ENCODE results near the gene KIAA0319L. TPM values are rescaled to one million over a fixed set of nuclear protein-coding genes. Genes with fewer than 3 reads are reported as not detected.

Gene KIAA0319L
- polyA plus RNA-seq, 1 donor (not counting 4 experiments of a cell fraction or from before 2014, with no cell fraction given): 23.8 TPM

DNA sequence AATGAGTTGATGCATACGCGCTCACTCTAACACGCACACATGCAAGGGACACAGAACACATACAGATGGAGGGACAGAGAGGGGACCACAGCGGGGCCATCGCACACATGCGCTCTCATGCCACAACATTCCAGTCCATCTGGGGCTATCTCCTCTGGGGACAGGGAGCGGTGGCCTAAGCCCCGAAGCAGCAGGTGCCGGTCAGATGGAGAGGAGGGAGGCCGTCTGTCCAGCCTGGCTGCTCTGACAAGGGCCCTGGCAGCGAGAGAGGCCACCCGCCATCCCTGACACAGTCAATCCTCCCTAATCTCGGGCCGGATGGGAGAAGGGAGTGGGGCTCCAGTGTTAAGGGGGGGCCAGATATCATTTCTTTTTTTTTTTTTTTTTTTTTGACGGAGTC lies 123.5 kb downstream of the KIAA0319L start:
- no peaks in the 10 kb centered on the region for H3K27me3 ChIP-seq (ENCODE audit: control insufficient read depth, extremely low read depth, insufficient read depth, low read length)
- no peak for TF ChIP-seq EZH2 (IDR thresholded peaks at IDR 0.05; ENCODE audit: low read length)
- TF ChIP-seq, protein P1, sequence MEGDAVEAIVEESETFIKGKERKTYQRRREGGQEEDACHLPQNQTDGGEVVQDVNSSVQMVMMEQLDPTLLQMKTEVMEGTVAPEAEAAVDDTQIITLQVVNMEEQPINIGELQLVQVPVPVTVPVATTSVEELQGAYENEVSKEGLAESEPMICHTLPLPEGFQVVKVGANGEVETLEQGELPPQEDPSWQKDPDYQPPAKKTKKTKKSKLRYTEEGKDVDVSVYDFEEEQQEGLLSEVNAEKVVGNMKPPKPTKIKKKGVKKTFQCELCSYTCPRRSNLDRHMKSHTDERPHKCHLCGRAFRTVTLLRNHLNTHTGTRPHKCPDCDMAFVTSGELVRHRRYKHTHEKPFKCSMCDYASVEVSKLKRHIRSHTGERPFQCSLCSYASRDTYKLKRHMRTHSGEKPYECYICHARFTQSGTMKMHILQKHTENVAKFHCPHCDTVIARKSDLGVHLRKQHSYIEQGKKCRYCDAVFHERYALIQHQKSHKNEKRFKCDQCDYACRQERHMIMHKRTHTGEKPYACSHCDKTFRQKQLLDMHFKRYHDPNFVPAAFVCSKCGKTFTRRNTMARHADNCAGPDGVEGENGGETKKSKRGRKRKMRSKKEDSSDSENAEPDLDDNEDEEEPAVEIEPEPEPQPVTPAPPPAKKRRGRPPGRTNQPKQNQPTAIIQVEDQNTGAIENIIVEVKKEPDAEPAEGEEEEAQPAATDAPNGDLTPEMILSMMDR (optimal IDR thresholded peaks at IDR 0.05 in 1 of 3, IDR thresholded peaks at IDR 0.05 in 1 of 3, conservative IDR thresholded peaks at IDR 0.05 in 1 of 3; ENCODE audit: extremely low read depth in 1 of 3, insufficient read depth in 2 of 3, low read length in 3 of 3): no peak
- H3K4me1 ChIP-seq (ENCODE audit: control insufficient read depth, extremely low read depth, insufficient read depth, low read length): no peaks in the 10 kb centered on the region
- H3K9ac ChIP-seq (ENCODE audit: control insufficient read depth, extremely low read depth, insufficient read depth, low read length): no peak overlapping the region
- peaks cover 7 to 9% of the 10 kb centered on the region in 2 experiments for H3K36me3 ChIP-seq (ENCODE audit: control insufficient read depth in 2 of 2, extremely low read depth in 1 of 2, insufficient read depth in 2 of 2, low read length in 2 of 2)
- no peaks in the 10 kb centered on the region for H3K79me2 ChIP-seq (ENCODE audit: control insufficient read depth, insufficient read depth, low read length)
- dilution Hi-C loops (cut with MboI; ENCODE audit: extremely low pct_ligation_motif_present, low sequenced_read_pairs): no loop called here
- H3K4me3 ChIP-seq (ENCODE audit: control insufficient read depth in 2 of 3, extremely low read depth in 1 of 3, insufficient read depth in 2 of 3, low read depth in 1 of 3, low read length in 3 of 3): no peak overlapping the region
- no peak overlapping the region for H3K4me2 ChIP-seq (ENCODE audit: control insufficient read depth, extremely low read depth, insufficient read depth, low read depth, low read length)
- no peak for FAIRE-seq
- no peaks in the 10 kb centered on the region for H4K20me1 ChIP-seq (ENCODE audit: control insufficient read depth, extremely low read depth, insufficient read depth, low read length)
- no peak overlapping the region for H2AFZ ChIP-seq (ENCODE audit: control insufficient read depth, low read length)
- H3K9me3 ChIP-seq (ENCODE audit: control insufficient read depth, low read depth, low read length): no peaks in the 10 kb centered on the region
- H3K27ac ChIP-seq (ENCODE audit: control insufficient read depth, insufficient read depth, low read length): no peak overlapping the region
- no peak for DNase-seq (ENCODE audit: low read depth, low spot score)
- H3K9me1 ChIP-seq (ENCODE audit: control insufficient read depth, extremely low read depth, insufficient read depth, low read length): no peaks in the 10 kb centered on the region

- Histone ChIP-seq H3K9ac (ENCODE audit: control insufficient read depth, extremely low read depth, insufficient read depth, low read length) (no peak overlapping the region), H3K4me1 (ENCODE audit: control insufficient read depth, extremely low read depth, insufficient read depth, low read length) (no peaks in the 10 kb centered on the region), H3K4me2 (ENCODE audit: control insufficient read depth, extremely low read depth, insufficient read depth, low read depth, low read length) (no peak overlapping the region), H3K4me3 (ENCODE audit: control insufficient read depth in 2 of 3, extremely low read depth in 1 of 3, insufficient read depth in 2 of 3, low read depth in 1 of 3, low read length in 3 of 3) (no peak overlapping the region), H3K36me3 (ENCODE audit: control insufficient read depth in 2 of 2, extremely low read depth in 1 of 2, insufficient read depth in 2 of 2, low read length in 2 of 2) (peaks cover 6 to 7% of the 10 kb centered on the region in 2 experiments), H3K9me3 (ENCODE audit: control insufficient read depth, low read depth, low read length) (no peaks in the 10 kb centered on the region), H3K9me1 (ENCODE audit: control insufficient read depth, extremely low read depth, insufficient read depth, low read length) (no peaks in the 10 kb centered on the region), H2AFZ (ENCODE audit: control insufficient read depth, low read length) (no peak overlapping the region), H3K79me2 (ENCODE audit: control insufficient read depth, insufficient read depth, low read length) (no peaks in the 10 kb centered on the region), H3K27ac (ENCODE audit: control insufficient read depth, insufficient read depth, low read length) (no peak overlapping the region), H4K20me1 (ENCODE audit: control insufficient read depth, extremely low read depth, insufficient read depth, low read length) (no peaks in the 10 kb centered on the region), H3K27me3 (ENCODE audit: control insufficient read depth, extremely low read depth, insufficient read depth, low read length) (no peaks in the 10 kb centered on the region)
- DNase-seq (ENCODE audit: low read depth, low spot score): no peak
- TF ChIP-seq, protein P1 (optimal IDR thresholded peaks at IDR 0.05 in 1 of 3, IDR thresholded peaks at IDR 0.05 in 1 of 3, conservative IDR thresholded peaks at IDR 0.05 in 1 of 3; ENCODE audit: extremely low read depth in 1 of 3, insufficient read depth in 2 of 3, low read length in 3 of 3): no peak
- no peak for TF ChIP-seq EZH2 (IDR thresholded peaks at IDR 0.05; ENCODE audit: low read length)
- dilution Hi-C loops (cut with MboI; ENCODE audit: extremely low pct_ligation_motif_present, low sequenced_read_pairs): no loop called here
- no peak for FAIRE-seq
Observed at GRCh38 chr1:35432231-35432630, 125.0 kb downstream of the KIAA0319L start.

Data from keratinocyte (primary cell).